GM12864 (cell line): ENCODE results near the gene THADA.

ENCODE experiments used
- DNase-seq: peaks from one replicate; pipeline ENCODE4 v3.0.0-alpha.2; 2011; ENCODE audit warnings: low read depth
- H3K4me3 ChIP-seq: 2 replicates; pipeline ENCODE4 v1.5.1; 2011; ENCODE audit warnings: mild to moderate bottlenecking, low read depth, low read length, control low read depth
- TF ChIP-seq, protein P1 (sequence below): IDR thresholded peaks from 2 replicates; pipeline ENCODE4 v1.5.1; 2011; ENCODE audit warnings: low read depth, mild to moderate bottlenecking, moderate library complexity, low read length, control low read depth, inconsistent platforms; ENCODE audit errors: missing control alignments

THADA gene

DNA sequence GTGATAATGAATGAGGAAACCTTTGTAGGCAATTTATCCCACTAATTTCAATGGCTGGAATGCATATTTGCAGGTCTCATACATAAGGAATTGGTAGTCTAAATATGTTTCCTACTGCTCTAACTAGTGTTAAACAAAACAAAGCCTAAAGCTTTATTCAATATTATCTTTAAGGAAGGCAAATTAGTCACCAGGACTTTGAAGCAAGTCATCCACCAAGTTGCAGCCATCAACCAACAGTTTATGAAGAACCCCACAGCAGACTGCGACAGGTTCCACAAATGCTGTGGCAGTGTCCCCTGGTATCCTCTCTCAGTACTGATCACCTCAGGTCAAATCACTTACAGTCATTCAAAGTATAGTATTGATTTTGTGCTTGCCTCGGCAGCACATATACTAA is 187.9 kb downstream of the THADA start:
- H3K4me3 ChIP-seq = no peak overlapping the region
- DNase-seq = no peak
- TF ChIP-seq, protein P1, sequence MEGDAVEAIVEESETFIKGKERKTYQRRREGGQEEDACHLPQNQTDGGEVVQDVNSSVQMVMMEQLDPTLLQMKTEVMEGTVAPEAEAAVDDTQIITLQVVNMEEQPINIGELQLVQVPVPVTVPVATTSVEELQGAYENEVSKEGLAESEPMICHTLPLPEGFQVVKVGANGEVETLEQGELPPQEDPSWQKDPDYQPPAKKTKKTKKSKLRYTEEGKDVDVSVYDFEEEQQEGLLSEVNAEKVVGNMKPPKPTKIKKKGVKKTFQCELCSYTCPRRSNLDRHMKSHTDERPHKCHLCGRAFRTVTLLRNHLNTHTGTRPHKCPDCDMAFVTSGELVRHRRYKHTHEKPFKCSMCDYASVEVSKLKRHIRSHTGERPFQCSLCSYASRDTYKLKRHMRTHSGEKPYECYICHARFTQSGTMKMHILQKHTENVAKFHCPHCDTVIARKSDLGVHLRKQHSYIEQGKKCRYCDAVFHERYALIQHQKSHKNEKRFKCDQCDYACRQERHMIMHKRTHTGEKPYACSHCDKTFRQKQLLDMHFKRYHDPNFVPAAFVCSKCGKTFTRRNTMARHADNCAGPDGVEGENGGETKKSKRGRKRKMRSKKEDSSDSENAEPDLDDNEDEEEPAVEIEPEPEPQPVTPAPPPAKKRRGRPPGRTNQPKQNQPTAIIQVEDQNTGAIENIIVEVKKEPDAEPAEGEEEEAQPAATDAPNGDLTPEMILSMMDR = no peak

DNA sequence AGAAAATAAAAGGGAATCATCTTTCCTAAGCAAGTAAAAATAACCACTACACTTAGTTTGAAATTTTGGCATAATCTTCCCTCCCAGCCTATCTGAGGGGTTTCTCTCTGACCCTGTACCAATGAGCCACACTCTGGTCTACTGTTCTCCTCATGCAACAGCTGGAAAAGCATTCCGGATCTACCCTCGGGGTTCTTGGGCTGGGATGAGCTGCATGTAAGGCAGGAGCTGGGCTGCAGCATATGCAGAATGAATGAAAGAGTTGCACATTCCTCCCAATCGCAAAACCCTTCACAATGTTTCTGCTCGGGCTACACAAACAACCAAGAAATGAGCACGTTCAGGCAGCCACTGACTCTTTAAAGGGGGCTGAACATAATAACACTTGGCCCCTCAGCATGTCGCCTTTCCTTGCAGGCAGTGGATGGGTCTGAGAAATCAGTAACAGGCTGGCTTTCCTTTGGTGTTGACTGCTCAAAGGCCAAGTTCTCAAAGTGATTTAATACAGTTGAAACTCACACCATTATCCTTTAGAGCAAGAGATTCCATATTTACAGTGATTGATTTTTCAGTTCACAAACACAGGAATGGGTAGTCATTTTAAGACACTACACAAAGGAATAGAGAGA is 189.1 kb downstream of the THADA start:
- no peak overlapping the region for H3K4me3 ChIP-seq
- TF ChIP-seq, protein P1 = no peak
- no peak for DNase-seq

DNA sequence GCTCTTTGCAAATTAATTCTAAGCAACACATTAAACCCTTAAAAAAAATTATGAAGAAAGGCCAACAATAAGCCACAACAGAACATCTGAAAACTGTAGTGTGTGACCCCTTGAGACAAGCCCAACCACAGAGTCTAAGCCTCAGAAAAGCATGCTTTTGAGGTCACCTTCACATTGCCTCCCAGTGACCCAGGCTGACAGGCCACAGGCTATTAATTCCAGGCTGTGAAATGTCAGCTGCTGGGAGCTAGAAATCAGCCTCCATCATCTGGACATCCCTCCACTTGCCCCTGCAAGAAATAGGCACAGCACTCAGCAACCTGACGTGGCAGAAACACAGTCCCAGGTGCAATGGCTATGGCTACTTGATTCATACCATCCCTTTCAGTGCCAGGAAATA is 190.0 kb downstream of the THADA start:
- TF ChIP-seq, protein P1 = no peak
- no peak for DNase-seq
- no peak overlapping the region for H3K4me3 ChIP-seq

DNA sequence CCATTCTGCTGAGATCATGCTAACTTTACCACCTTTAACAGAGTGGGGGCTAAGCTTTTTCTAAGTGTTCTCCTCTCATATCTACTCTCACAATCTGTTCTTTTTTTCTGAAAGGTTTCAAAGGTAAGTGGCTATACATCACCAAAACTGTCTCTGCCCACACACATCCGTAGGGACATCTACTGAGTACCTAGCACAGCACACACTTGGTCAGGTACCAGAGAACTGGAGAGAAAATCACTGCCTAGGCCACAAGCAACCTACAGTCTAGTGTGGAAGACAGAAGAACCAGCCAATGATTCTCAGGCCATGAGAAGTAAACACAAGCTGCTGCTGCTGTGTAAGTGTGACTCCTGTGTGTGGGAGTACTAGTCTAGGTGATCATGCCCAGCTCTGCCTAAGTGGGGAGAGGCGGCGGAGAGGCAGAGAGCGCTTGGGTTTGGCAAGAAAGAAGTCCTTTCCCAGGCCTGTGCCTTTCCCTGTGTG is 193.3 kb downstream of the THADA start:
- TF ChIP-seq, protein P1 = no peak
- no peak overlapping the region; the same call in 1 of the 2 replicates for H3K4me3 ChIP-seq
- peak; percentile 86 for DNase-seq

DNA sequence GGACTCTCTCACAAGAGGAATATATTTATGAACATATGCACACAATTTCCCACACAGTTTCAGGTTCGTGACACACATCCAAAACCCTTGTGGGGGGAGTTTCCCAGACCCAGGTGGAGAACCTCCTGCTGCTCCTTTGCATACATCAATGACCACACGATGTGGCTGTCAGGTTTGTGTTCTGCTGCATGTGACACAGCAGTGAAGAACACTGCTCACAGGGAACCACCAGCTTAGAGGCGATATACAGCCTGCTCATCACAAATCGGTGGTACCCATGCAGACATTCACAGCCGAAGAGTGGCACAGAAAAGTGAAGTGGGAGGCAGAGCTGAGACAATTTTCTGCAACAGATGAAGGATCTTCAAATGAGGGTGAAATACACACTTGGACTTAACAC is 193.8 kb downstream of the THADA start:
- H3K4me3 ChIP-seq = no peak overlapping the region; the same call in 1 of the 2 replicates
- DNase-seq = peak; percentile 96

DNA sequence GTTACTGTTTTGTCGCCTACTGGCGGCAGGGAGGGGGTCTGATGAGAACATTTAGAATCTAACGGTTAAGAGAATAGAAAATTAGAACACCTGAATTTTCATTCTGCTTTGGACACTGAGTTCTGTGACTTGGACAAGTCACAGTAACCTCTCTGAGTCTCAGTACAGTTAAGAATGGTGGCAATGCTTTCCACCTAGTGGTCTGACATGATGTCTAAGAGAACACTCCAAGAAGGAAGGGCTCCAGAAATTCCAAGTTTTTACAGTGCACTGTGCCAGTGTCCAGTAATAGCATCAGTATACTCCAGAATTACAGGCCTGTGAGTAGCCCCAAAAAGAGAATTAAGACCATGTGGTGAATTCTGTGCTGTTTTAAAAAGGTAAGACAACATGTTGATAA is 195.3 kb downstream of the THADA start:
- H3K4me3 ChIP-seq = no peak overlapping the region
- TF ChIP-seq, protein P1 = no peak
- no peak for DNase-seq

More for the DNA sequence above, 193.8 kb downstream of the THADA start:
- TF ChIP-seq, protein P1 = no peak

DNA sequence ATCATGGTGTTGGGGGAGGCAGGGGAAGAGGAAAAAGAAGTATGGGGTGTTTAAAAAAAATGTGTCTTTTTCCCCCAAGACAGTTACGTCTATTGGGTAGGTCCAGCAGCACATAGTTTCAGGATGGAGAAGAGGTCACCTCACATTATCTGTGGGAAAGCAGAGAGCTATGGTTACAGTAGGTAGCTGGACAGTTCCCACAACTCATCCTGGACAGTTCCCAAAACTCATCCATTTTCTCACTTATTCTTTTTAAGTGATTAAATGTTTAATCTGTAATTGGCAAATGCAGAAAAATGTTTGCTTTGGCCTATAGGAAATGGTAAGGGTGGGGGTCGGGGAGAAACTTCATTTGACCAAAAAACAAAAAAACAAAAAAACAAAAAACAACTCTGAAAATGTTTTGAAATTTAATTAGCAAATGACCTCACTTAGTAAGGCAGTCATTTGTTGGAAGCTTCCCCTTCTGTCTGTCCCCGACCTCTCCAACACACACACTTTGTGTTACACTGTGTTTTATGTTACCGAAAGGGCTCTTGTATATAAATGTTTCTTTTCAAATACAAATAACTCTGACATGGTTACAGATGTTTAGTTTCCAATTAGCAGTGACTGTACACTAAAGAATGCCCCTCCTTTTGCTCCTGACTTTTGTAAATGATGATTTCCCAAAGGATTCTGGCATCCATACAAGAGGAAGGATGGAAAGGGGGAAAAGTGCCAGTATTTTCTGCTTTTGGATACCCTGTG is 196.1 kb downstream of the THADA start:
- TF ChIP-seq, protein P1 = no peak
- H3K4me3 ChIP-seq = no peak overlapping the region
- no peak for DNase-seq
